Ovary (tissue), 9 donors: ENCODE measurements around the gene AVL9. TPM values are rescaled to one million over a fixed set of nuclear protein-coding genes. Genes with fewer than 3 reads are reported as not detected.

Source experiments
- DNase-seq, 5 donors: peaks; one replicate each; pipeline ENCODE4 v3.0.0-alpha.2; 2019 to 2020
- H3K27ac ChIP-seq, 2 donors: fragments of 200-600 bp; one replicate each; pipeline versions ENCODE4 v1.5.1 to v1.8.0; 2019 to 2022
- H3K27me3 ChIP-seq: fragments of 200-600 bp; one replicate; pipeline ENCODE4 v1.8.0; 2022
- H3K36me3 ChIP-seq: fragments of 200-600 bp; sonication (generic); one replicate; pipeline ENCODE4 v1.5.1; 2019
- H3K4me1 ChIP-seq: one replicate; pipeline ENCODE4 v1.8.1; 2013; ENCODE audit warnings: mild to moderate bottlenecking, moderate library complexity; ENCODE audit not compliant: insufficient read depth
- H3K4me3 ChIP-seq: fragments of 200-600 bp; sonication (generic); one replicate; pipeline ENCODE4 v1.5.1; 2017
- H3K9me3 ChIP-seq, 2 donors: fragments of 200-600 bp in 1 of 2; sonication (generic) in 1 of 2; one replicate each; pipeline versions ENCODE4 v1.5.1 to v1.8.1; 2013 to 2019; ENCODE audit warnings: mild to moderate bottlenecking in 1 of 2, moderate library complexity in 1 of 2
- CTCF ChIP-seq, 3 donors: fragments of 450-650 bp in 2 of 3; fragments of 200-600 bp in 1 of 3; IDR thresholded peaks; one replicate each; pipeline versions ENCODE4 v1.5.1 to v1.8.0; 2016 to 2022; ENCODE audit warnings: antibody characterized with exemption in 3 of 3, mild to moderate bottlenecking in 1 of 3
- EP300 ChIP-seq: sonication (generic); formaldehyde crosslinking; IDR thresholded peaks from one replicate; pipeline ENCODE4 v1.6.1; 2017; ENCODE audit warnings: antibody characterized with exemption
- POLR2A ChIP-seq: fragments of 450-650 bp; IDR thresholded peaks from one replicate; pipeline ENCODE4 v1.6.1; 2017; ENCODE audit warnings: antibody characterized with exemption, mild to moderate bottlenecking, moderate library complexity
- WGBS, 3 donors: extraction: QIAGEN DNeasy Blood & Tissue Kit in 1 of 3; methylation state at CpG; one replicate each; pipeline versions ENCODE4 v1.1.5 to v1.1.7; 2013 to 2017; 5-methylcytosine and 5-hydroxymethylcytosine counted together
- intact Hi-C, 4 donors: fragments of 100-400 bp; cut with DNase I; formaldehyde crosslinking; loops; one replicate each; pipeline versions ENCODE4 v1.11.0 to v1.15.1; 2022 to 2023
- polyA plus RNA-seq, 2 donors: library from polyadenylated mRNA; stranded (reverse); fragments of 200-250 nt in 1 of 2; fragments of 350-450 nt in 1 of 2; fragmentation: Illumina TruSeq in 1 of 2; extraction: RNeasy Lipid Tissue Mini Kit (QIAGEN cat#74804) in 1 of 2; gene quantifications; one replicate each; pipeline ENCODE4 v1.2.3, GENCODE V29; 2013 to 2014
- total RNA-seq, 7 donors: library from RNA; depleted of rRNA in 2 of 7; stranded (reverse); fragments of >200 nt in 2 of 7; fragmentation: NEBNext Ultra II Directional in 3 of 7; extraction: Animal tissue kit (Norgen Biotek cat#: 25700) in 3 of 7; gene quantifications; one replicate each; pipeline versions ENCODE4 v1.1.0 to v1.2.4, GENCODE V29; 2016 to 2023
- donor health status: DM: no; HTN: no; CAD: no; lungs with moderate emphysema.
- donor health status: DM: no; HTN: no; CAD: no.
- donor health status: Bipolar disorder and iron deficiency.
- donor health status: DM: yes; HTN: yes; CAD: no.
- donor health status: DM: no; HTN: no; CAD: no.
- donor health status: DM: yes; HTN: yes; CAD: no.

Gene AVL9
- total and polyA plus RNA-seq, 9 donors: 6.8 to 34.4 (median 25.0) TPM

GRCh38 chr7:32586291-32587221, 91.3 kb downstream of the AVL9 start:
- TF ChIP-seq CTCF (IDR thresholded peaks at IDR 0.05) (no peak), EP300 (no peak), POLR2A (no peak)
- Histone ChIP-seq H3K4me1 (peaks cover 8% of the 10 kb centered on the region), H3K4me3 (no peak overlapping the region), H3K27me3 (no peaks in the 10 kb centered on the region), H3K27ac (peak overlapping the region in 1 of 2 donors; percentile 40), H3K36me3 (no peaks in the 10 kb centered on the region), H3K9me3 (no peaks in the 10 kb centered on the region)
- WGBS, 3 donors: 31 to 38% (median 36%) methylated on average over 5 of the region's 5 CpGs
- DNase-seq: peak in 2 of 5 donors; percentile 27 to 38
- intact Hi-C loops: no loop called here

GRCh38 chr7:32587411-32587948, 92.2 kb downstream of the AVL9 start:
- whole genome bisulfite sequencing, 3 donors: 3 to 12% (median 5%) methylated on average over 9 of the region's 9 CpGs
- DNase-seq: peak; percentile 30 to 49 (median 39)
- Histone ChIP-seq H3K27me3 (no peaks in the 10 kb centered on the region), H3K9me3 (no peaks in the 10 kb centered on the region), H3K27ac (peak overlapping the region in 1 of 2 donors; percentile 33), H3K4me3 (no peak overlapping the region), H3K4me1 (peaks cover 8% of the 10 kb centered on the region), H3K36me3 (no peaks in the 10 kb centered on the region)
- intact Hi-C loops: no loop called here
- TF ChIP-seq EP300: no peak
- no peak for TF ChIP-seq POLR2A
- TF ChIP-seq CTCF (IDR thresholded peaks at IDR 0.05): no peak

GRCh38 chr7:32588657-32589056, 93.4 kb downstream of the AVL9 start:
- H3K36me3 ChIP-seq: no peaks in the 10 kb centered on the region
- 28 to 41% (median 39%) methylated on average over 2 of the region's 2 CpGs for WGBS, 3 donors
- DNase-seq: no peak
- no peak overlapping the region for H3K4me3 ChIP-seq
- no peaks in the 10 kb centered on the region for H3K27me3 ChIP-seq
- no peaks in the 10 kb centered on the region for H3K9me3 ChIP-seq
- H3K27ac ChIP-seq: no peak overlapping the region
- TF ChIP-seq CTCF (IDR thresholded peaks at IDR 0.05) (no peak), EP300 (no peak), POLR2A (no peak)
- H3K4me1 ChIP-seq: peaks cover 8% of the 10 kb centered on the region
- intact Hi-C loops: no loop called here

- WGBS, 3 donors: 84 to 89% (median 84%) methylated on average over 3 of the region's 3 CpGs
- no peak overlapping the region for H3K4me3 ChIP-seq
- H3K27ac ChIP-seq: no peak overlapping the region
- H3K4me1 ChIP-seq: peaks cover 4% of the 10 kb centered on the region
- intact Hi-C loops: no loop called here
- H3K27me3 ChIP-seq: no peaks in the 10 kb centered on the region
- no peak for TF ChIP-seq CTCF (IDR thresholded peaks at IDR 0.05)
- TF ChIP-seq EP300: no peak
- no peak for TF ChIP-seq POLR2A
- H3K9me3 ChIP-seq: no peaks in the 10 kb centered on the region
- no peak for DNase-seq
- no peaks in the 10 kb centered on the region for H3K36me3 ChIP-seq
These were observed 96.6 kb downstream of the AVL9 start for GRCh38 chr7:32591938-32592337.
